ENCODE measurements around the gene MYOG. TPM values are rescaled to one million over a fixed set of nuclear protein-coding genes. Genes with fewer than 3 reads are reported as not detected.
A peak's percentile ranks its signal among the peaks of the same experiment; 100 is the strongest.

The MYOG gene
- total RNA-seq, 4 donors from 2014 or later, result not detected

- no peak for DNase-seq
- no peak for TF ChIP-seq POLR2A (IDR thresholded peaks at IDR 0.05)
- TF ChIP-seq CTCF (IDR thresholded peaks at IDR 0.05), result no peak
Observed at GRCh38 chr1:203086992-203087763, 1.4 kb upstream of the MYOG start.

GRCh38 chr1:203084588-203085527 is 954 bp downstream of the MYOG start:
- DNase-seq, result peak in 1 of 3 donors; percentile 44
- Histone ChIP-seq H3K4me1 (no peaks in the 10 kb centered on the region), H3K27ac (no peak overlapping the region), H3K36me3 (no peaks in the 10 kb centered on the region), H3K4me3 (no peak overlapping the region), H3K27me3 (no peaks in the 10 kb centered on the region), H3K9me3 (no peaks in the 10 kb centered on the region)
- TF ChIP-seq POLR2A (IDR thresholded peaks at IDR 0.05) (no peak), CTCF (IDR thresholded peaks at IDR 0.05) (peak in 4 of 6 experiments; percentile 15 to 27 (median 20))

More at GRCh38 chr1:203086992-203087763, 1.4 kb upstream of the MYOG start:
- Histone ChIP-seq H3K4me3 (no peak overlapping the region), H3K4me1 (no peaks in the 10 kb centered on the region), H3K27me3 (no peaks in the 10 kb centered on the region), H3K27ac (no peak overlapping the region), H3K9me3 (no peaks in the 10 kb centered on the region), H3K36me3 (no peaks in the 10 kb centered on the region)

- no peak for TF ChIP-seq CTCF (IDR thresholded peaks at IDR 0.05)
- H3K4me1 ChIP-seq, result no peaks in the 10 kb centered on the region
- H3K36me3 ChIP-seq, result no peaks in the 10 kb centered on the region
- no peak overlapping the region for H3K4me3 ChIP-seq
- no peaks in the 10 kb centered on the region for H3K27me3 ChIP-seq
- H3K27ac ChIP-seq, result no peak overlapping the region
- H3K9me3 ChIP-seq, result no peaks in the 10 kb centered on the region
- DNase-seq, result peak in 1 of 3 donors; percentile 30
Observed at GRCh38 chr1:203083463-203083921, 2.3 kb downstream of the MYOG start.

- Histone ChIP-seq H3K4me3 (no peak overlapping the region), H3K9me3 (no peaks in the 10 kb centered on the region), H3K27me3 (no peaks in the 10 kb centered on the region), H3K27ac (no peak overlapping the region), H3K4me1 (no peaks in the 10 kb centered on the region), H3K36me3 (no peaks in the 10 kb centered on the region)
- no peak for TF ChIP-seq POLR2A (IDR thresholded peaks at IDR 0.05)
- TF ChIP-seq CTCF (IDR thresholded peaks at IDR 0.05), result no peak
- peak in 1 of 3 donors; percentile 13 for DNase-seq
Observed at GRCh38 chr1:203082571-203083462, 3.0 kb downstream of the MYOG start.

GRCh38 chr1:203082231-203082505 is 3.6 kb downstream of the MYOG start:
- TF ChIP-seq CTCF (IDR thresholded peaks at IDR 0.05) (no peak), POLR2A (IDR thresholded peaks at IDR 0.05) (no peak)
- Histone ChIP-seq H3K4me1 (no peaks in the 10 kb centered on the region), H3K9me3 (no peaks in the 10 kb centered on the region), H3K27ac (no peak overlapping the region), H3K4me3 (no peak overlapping the region), H3K27me3 (no peaks in the 10 kb centered on the region), H3K36me3 (no peaks in the 10 kb centered on the region)
- no peak for DNase-seq
